Measurements from ENCODE around the gene GPR39.

- TF ChIP-seq CTCF (IDR thresholded peaks at IDR 0.05) (no peak), POLR2AphosphoS5 (IDR thresholded peaks at IDR 0.05) (no peak), EP300 (IDR thresholded peaks at IDR 0.05) (no peak)
Observed at GRCh38 chr2:132465917-132466316, 49.3 kb downstream of the GPR39 start.

Data from upper lobe of left lung (tissue), 4 donors.